IMR-90 (cell line): ENCODE measurements around the gene CD8A.

ENCODE experiments used
- CEBPB ChIP-seq: IDR thresholded peaks from 2 replicates; pipeline ENCODE4 v1.6.1; 2012; ENCODE audit warnings: low read depth, low read length, improper control_type of control experiment
- POLR2A ChIP-seq: IDR thresholded peaks from 2 replicates; pipeline ENCODE4 v1.6.1; 2012; ENCODE audit warnings: mild to moderate bottlenecking, low read depth, low read length
- RAD21 ChIP-seq: IDR thresholded peaks from 2 replicates; pipeline ENCODE4 v1.6.1; 2012; ENCODE audit warnings: low read length, improper control_type of control experiment
- RFX5 ChIP-seq: IDR thresholded peaks from 2 replicates; pipeline ENCODE4 v1.8.0; 2012; ENCODE audit warnings: low read depth, mild to moderate bottlenecking, low read length, moderate library complexity
- TF ChIP-seq, protein P1 (sequence below): conservative IDR thresholded peaks from 2 replicates; pipeline ENCODE4 v1.5.1; 2012; ENCODE audit warnings: mild to moderate bottlenecking, low read depth, low read length, improper control_type of control experiment
- TF ChIP-seq, protein P2 (sequence below): fragments of 150-350 bp; IDR thresholded peaks from 2 replicates; pipeline ENCODE4 v1.6.1; 2017; ENCODE audit warnings: mild to moderate bottlenecking, antibody characterized with exemption, low read length, low read depth

GRCh38 chr2:86793752-86794151, 3.0 kb upstream of the CD8A start:
- TF ChIP-seq, protein P1, sequence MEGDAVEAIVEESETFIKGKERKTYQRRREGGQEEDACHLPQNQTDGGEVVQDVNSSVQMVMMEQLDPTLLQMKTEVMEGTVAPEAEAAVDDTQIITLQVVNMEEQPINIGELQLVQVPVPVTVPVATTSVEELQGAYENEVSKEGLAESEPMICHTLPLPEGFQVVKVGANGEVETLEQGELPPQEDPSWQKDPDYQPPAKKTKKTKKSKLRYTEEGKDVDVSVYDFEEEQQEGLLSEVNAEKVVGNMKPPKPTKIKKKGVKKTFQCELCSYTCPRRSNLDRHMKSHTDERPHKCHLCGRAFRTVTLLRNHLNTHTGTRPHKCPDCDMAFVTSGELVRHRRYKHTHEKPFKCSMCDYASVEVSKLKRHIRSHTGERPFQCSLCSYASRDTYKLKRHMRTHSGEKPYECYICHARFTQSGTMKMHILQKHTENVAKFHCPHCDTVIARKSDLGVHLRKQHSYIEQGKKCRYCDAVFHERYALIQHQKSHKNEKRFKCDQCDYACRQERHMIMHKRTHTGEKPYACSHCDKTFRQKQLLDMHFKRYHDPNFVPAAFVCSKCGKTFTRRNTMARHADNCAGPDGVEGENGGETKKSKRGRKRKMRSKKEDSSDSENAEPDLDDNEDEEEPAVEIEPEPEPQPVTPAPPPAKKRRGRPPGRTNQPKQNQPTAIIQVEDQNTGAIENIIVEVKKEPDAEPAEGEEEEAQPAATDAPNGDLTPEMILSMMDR = no peak
- no peak for TF ChIP-seq RFX5
- TF ChIP-seq CEBPB = no peak
- no peak for TF ChIP-seq POLR2A
- no peak for TF ChIP-seq RAD21
- TF ChIP-seq, protein P2, sequence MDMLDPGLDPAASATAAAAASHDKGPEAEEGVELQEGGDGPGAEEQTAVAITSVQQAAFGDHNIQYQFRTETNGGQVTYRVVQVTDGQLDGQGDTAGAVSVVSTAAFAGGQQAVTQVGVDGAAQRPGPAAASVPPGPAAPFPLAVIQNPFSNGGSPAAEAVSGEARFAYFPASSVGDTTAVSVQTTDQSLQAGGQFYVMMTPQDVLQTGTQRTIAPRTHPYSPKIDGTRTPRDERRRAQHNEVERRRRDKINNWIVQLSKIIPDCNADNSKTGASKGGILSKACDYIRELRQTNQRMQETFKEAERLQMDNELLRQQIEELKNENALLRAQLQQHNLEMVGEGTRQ = no peak
